ENCODE results near the gene DNAJC16. TPM values are rescaled to one million over a fixed set of nuclear protein-coding genes. Genes with fewer than 3 reads are reported as not detected.

The DNAJC16 gene
- total and polyA plus RNA-seq, 9 of the 15 experiments (the other 6 are each of a cell fraction or from before 2014, with no cell fraction given) = 6.9 to 16.8 (median 12.8) TPM

DNA sequence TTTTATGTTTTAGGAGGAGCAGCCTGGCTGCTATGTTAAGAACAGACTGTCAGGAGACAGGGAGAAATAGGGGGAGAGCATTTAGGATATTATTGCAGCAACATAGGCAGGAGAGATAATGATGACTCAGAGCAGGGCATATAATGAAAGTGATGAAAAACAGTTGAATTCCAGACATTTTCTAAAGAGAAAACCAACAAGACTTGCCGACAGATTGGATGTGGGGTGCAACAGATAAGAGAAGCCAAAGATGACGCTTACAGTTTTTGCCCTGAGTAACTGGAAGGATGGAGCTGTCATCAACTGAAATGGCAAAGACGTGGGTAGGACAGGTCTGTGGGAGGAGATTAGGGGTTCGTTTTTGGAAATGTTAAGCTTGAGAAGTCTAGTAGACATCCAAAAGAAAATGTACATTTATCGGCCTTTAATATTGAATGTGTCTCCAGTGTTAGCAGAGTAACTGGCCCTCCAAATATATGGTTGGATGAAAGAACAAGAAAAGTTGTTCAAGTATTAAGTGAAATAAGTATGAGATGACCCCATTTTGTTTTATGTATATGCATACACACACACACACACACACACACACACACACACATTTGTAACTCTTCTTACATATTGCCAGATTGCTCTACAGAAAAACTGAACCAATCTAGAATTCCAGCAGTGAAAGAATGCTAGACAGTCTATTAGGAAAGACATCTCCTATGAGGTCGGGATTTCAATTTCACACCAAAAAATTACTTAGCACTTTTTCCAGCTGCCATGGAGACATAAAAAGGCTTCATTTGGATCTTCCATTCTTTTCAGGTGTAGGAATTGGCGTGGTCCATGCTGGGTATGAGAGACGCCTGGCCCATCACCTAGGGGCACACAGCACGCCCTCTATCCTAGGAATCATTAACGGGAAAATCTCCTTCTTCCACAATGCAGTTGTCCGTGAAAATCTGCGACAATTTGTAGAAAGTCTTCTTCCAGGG is 17.2 kb downstream of the DNAJC16 start (continued):
- TF ChIP-seq, protein P1, sequence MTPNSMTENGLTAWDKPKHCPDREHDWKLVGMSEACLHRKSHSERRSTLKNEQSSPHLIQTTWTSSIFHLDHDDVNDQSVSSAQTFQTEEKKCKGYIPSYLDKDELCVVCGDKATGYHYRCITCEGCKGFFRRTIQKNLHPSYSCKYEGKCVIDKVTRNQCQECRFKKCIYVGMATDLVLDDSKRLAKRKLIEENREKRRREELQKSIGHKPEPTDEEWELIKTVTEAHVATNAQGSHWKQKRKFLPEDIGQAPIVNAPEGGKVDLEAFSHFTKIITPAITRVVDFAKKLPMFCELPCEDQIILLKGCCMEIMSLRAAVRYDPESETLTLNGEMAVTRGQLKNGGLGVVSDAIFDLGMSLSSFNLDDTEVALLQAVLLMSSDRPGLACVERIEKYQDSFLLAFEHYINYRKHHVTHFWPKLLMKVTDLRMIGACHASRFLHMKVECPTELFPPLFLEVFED (CRISPR knock-in tag; conservative IDR thresholded peaks at IDR 0.05) = peak; percentile 80; the same call in 1 of the 2 replicates
- TF ChIP-seq SOX6 (IDR thresholded peaks at IDR 0.05) = peak; percentile 96
- TF ChIP-seq PKNOX1 (IDR thresholded peaks at IDR 0.05) = peak; percentile 92
- no peak for TF ChIP-seq MCM2 (IDR thresholded peaks at IDR 0.05; ENCODE audit: low read depth)
- no peak for TF ChIP-seq ZNF551 (CRISPR knock-in tag; IDR thresholded peaks at IDR 0.05)
- TF ChIP-seq DNMT1 (IDR thresholded peaks at IDR 0.05) = peak; percentile 60; the same call in 1 of the 2 replicates
- TF ChIP-seq CREB3 (tag; conservative IDR thresholded peaks at IDR 0.05; ENCODE audit: low read depth) = no peak; the same call in 1 of the 2 replicates
- TF ChIP-seq SMARCB1 (IDR thresholded peaks at IDR 0.05; ENCODE audit: insufficient read length, low read depth) = peak; percentile 93
- TF ChIP-seq BRD9 (IDR thresholded peaks at IDR 0.05; ENCODE audit: low read depth, partially characterized antibody) = peak; percentile 74
- TF ChIP-seq EGR1 (conservative IDR thresholded peaks at IDR 0.05) = peak; percentile 98
- peak; percentile 97 for TF ChIP-seq C11orf30 (IDR thresholded peaks at IDR 0.05; ENCODE audit: low read depth)
- TF ChIP-seq ZNF79 (CRISPR knock-in tag; IDR thresholded peaks at IDR 0.05; ENCODE audit: low read depth) = no peak
- no peak for TF ChIP-seq ZNF77 (CRISPR knock-in tag; IDR thresholded peaks at IDR 0.05)
- no peak for TF ChIP-seq PBX2 (CRISPR knock-in tag; IDR thresholded peaks at IDR 0.05; ENCODE audit: low read depth)
- TF ChIP-seq PBX2 (tag; conservative IDR thresholded peaks at IDR 0.05; ENCODE audit: low read depth) = peak; percentile 99
- TF ChIP-seq ZEB2 (IDR thresholded peaks at IDR 0.05) = peak; percentile 95
- TF ChIP-seq HNRNPH1 (optimal IDR thresholded peaks at IDR 0.05; ENCODE audit: low read depth, low read length) = no peak
- TF ChIP-seq MBD1 (CRISPR knock-in tag; IDR thresholded peaks at IDR 0.05) = no peak
- no peak for TF ChIP-seq ZNF778 (CRISPR knock-in tag; IDR thresholded peaks at IDR 0.05)
- TF ChIP-seq ARNT (IDR thresholded peaks at IDR 0.05) = peak; percentile 98 to 99
- TF ChIP-seq ZNF696 (CRISPR knock-in tag; conservative IDR thresholded peaks at IDR 0.05) = no peak

Measured in K562 (cell line).